ENCODE measurements around the gene SPC24.

- peak in 1 of 6 experiments; percentile 30 for TF ChIP-seq CTCF (IDR thresholded peaks at IDR 0.05)
- peak in 1 of 2 donors; percentile 65 for TF ChIP-seq POLR2A (IDR thresholded peaks at IDR 0.05)
Observed at GRCh38 chr19:11197291-11198174, 42.0 kb upstream of the SPC24 start, which contains the start of gene KANK2.
